GM21381 (cell line): ENCODE results near the gene TRIM71.
A peak's percentile ranks its signal among the peaks of the same experiment; 100 is the strongest.

Source experiments
- ATAC-seq: cut with Tn5 transposase; IDR thresholded peaks from one replicate; pipeline ENCODE4 v1.9.1; 2021; ENCODE audit warnings: mild to moderate bottlenecking, moderate library complexity; ENCODE audit not compliant: unreplicated experiment

Gene TRIM71

DNA sequence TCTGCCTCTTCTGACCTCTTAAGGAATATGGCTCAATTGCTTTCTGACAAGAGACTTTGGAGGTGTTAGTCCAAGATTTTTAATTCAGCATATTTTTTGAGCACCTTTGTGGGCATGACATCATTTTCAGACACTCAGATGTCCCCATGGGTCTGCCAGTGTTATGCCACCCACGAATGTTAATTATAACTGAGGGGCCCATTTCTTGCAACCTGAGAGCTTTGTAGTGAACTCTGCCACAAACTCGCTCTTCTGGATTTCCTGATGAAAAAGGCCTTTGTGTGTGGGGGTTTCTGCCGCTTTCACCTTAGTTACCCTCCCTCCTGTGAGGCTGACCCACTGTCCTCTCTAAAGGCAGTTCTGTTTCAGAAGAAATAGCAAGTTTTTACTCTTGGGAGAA, 69.1 kb downstream of the TRIM71 start:
- ATAC-seq, result no peak

DNA sequence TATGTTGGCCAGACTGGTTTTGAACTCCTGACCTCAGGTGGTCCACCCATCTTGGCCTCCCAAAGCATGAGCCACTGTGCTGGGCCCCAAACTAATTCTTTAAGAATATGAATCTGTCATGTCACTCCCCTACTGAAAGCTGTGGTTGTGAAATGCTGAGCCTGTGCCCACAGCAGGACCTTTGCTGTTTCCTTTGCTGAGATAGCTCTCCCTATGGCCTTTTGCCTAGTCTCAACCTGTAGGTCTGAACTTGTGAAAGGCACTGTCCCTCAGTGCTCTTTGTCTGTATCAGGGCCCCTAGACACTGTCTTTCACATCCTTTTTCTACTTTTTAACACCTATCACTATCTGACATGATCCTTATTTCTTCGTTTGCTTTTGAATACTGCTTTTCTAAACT, 70.9 kb downstream of the TRIM71 start:
- ATAC-seq, result peak; percentile 97

DNA sequence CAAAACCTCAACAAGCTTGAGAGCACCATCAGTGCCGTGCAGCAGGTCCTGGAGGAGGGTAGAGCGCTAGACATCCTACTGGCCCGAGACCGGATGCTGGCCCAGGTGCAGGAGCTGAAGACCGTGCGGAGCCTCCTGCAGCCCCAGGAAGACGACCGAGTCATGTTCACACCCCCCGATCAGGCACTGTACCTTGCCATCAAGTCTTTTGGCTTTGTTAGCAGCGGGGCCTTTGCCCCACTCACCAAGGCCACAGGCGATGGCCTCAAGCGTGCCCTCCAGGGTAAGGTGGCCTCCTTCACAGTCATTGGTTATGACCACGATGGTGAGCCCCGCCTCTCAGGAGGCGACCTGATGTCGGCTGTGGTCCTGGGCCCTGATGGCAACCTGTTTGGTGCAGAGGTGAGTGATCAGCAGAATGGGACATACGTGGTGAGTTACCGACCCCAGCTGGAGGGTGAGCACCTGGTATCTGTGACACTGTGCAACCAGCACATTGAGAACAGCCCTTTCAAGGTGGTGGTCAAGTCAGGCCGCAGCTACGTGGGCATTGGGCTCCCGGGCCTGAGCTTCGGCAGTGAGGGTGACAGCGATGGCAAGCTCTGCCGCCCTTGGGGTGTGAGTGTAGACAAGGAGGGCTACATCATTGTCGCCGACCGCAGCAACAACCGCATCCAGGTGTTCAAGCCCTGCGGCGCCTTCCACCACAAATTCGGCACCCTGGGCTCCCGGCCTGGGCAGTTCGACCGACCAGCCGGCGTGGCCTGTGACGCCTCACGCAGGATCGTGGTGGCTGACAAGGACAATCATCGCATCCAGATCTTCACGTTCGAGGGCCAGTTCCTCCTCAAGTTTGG, 72.9 kb downstream of the TRIM71 start:
- no peak for ATAC-seq

DNA sequence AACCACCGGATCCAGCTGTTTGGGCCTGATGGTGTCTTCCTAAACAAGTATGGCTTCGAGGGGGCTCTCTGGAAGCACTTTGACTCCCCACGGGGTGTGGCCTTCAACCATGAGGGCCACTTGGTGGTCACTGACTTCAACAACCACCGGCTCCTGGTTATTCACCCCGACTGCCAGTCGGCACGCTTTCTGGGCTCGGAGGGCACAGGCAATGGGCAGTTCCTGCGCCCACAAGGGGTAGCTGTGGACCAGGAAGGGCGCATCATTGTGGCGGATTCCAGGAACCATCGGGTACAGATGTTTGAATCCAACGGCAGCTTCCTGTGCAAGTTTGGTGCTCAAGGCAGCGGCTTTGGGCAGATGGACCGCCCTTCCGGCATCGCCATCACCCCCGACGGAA, 73.6 kb downstream of the TRIM71 start:
- ATAC-seq, result no peak

DNA sequence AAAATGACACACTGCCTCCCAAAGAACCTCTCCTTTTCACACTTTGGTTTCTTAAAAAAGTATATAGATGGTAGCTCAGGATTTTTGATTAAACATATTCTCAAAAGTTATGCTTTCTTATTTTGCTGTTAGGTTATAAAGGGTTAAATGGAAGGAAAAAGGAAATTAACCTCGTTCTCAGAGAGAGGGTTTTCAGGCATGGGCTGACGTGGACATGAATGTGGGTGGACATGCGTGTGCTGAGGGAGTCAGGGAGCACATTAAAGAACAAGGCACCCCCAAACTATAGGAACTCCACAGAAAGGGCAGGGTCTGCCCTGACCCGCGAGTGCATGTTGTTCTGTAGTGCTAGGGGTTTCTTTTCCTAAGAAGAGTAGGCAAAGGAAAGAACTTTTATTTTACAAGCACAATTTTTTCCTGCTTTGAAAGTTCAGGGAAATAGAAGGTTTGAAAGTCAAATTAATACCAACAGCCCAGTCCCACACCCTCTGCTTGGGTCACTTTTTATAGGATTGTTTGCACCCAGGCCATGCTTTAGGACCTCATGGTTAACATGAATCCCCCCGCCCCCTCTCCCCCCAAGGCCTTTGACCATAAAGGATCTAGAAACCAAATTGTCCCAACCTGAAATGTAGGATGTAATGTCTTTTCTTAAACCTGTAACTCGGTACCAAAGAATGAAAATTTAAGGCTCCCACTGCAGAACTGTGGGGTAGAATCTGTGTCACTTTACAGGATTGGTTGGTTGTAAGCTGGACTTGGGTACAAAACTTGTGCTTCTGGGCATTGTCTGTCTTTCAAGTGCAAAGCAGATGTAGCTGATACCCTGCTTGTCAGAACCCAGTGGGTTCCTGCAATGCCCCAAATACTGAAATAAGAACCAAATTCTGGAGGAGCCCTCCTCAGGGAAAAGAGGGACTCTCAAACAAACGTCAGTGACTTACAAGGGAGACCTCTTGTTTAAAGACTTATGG, 75.1 kb downstream of the TRIM71 start:
- ATAC-seq, result no peak

DNA sequence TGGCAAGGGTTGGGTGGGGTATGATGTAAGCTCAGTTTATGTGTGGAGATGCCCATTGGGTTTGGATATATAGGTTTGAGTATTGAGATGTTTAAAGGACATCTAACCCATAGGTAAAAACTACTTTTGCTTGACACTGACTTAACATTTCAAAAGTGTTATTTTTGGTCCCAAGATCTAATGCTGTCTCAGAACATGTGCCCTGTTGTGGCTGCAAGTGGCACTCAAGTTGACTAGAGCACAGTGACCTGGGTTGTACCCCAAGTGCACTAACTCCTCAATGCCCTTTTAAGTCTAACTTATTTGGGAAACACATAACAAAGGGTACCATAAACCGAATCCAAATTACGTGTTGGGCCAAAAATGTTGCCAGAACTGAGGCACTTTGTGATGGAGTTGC, 77.2 kb downstream of the TRIM71 start:
- no peak for ATAC-seq

DNA sequence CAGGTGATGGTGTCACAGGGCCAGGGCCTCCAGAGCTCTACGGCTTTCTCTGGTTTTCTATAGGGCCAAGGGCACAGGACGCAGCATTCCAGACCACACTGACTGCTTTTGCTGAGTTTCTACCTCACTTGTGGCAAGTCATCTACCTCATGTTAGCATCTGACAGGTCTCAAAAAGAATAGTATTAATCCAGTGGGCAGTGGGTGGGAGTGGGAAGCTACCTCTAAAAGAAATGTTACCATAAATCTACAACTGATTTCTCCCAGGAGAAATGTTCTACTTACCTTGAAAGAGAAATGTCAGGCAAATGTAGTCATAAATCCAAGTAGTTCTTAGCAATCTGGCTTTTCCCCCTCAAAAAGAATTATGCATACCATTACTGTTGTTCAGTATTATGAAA, 77.9 kb downstream of the TRIM71 start:
- no peak for ATAC-seq

DNA sequence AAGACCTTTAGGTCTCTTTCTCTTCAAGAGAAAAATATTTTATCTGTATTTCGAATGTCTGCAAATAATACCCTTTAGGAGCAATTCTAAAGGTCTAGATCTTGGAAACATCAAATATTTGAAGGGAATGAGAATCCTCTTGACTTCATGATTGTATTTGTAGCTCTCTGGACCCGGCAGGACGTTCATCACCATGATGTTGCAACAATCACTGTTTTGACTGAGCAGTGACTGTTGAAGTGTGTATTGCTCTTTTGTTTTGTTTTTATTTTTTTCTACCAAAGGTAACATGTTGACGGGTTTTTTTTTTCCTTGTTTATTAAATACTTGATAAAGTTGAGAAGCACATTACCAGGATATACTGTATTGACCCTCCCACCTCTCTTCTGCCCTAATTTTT, 78.3 kb downstream of the TRIM71 start:
- ATAC-seq, result no peak

DNA sequence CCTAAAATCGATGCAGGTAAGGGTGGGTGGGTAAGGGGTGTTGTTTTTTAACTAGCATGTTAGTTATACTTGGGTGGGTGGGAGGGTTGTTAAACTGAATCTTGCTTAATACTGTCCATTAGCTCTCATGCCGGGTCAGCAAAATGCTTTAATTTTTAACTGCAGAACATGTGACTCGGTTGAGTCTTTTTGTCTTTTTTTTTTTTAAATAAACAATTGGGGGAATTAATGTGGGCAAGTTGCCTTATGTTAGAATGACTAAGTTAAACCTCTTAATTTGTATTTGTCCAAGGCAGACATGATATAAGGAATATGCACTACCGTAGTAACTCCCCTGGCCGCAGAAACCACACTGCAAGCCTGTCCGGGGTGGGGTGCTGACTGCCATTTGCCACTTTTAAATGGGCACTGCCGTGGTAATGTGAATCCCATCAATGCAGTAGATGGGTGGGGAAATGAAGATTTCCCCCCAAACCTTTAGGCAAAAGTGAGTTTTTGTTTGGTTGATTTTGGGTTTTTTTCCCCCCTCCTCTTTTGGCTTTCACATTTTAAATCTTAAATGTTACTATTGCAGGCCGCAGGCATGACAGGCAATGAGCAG, 79.3 kb downstream of the TRIM71 start:
- ATAC-seq, result no peak

DNA sequence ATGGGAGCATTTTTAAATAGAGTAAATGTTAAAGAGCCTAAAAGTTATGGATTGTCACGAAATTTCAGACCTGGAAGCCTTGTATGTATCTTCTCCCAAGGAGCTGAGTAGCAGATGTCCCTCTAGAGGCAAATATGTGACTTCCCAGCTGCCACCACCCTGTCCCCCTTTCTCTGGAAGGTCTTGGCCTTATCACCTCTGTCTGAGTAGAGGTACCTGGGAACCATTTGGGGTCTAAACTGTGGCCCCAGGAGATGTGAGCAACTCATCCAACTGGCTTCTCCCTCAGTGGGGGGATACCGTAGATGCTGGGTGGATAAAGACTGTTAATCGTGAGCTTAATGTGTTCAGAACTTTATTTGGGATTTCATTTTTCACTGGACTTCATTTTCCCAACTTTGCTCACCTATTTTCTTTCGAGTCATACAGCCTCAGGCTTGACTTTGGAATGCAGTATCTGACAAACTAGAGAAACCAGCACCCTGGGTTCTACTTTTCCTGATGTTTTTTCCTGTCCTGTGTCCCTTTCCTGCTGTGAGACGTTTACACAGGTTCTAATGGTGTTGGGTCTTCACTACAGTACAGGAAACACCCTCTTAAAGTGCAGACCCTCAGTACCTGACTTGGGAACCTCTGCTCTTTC, 80.3 kb downstream of the TRIM71 start:
- ATAC-seq, result no peak

DNA sequence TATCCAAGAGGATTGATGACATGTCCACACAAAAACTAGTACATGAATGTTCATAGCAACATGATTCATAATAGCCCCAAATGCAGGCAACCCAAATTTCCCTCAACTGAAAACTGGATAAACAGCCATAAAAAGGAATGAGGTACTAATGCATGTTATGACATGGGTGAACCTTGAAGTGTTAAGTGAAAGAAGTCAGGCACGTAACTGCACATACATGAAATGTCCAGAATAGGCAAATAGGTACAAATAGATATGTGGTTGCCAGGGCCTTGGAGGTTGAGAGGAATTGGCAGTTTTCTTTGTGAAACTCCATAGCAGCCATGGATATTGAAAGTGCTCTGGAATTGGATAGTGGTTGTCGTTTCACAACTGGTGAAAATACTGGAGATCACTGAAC, 81.5 kb downstream of the TRIM71 start:
- no peak for ATAC-seq

DNA sequence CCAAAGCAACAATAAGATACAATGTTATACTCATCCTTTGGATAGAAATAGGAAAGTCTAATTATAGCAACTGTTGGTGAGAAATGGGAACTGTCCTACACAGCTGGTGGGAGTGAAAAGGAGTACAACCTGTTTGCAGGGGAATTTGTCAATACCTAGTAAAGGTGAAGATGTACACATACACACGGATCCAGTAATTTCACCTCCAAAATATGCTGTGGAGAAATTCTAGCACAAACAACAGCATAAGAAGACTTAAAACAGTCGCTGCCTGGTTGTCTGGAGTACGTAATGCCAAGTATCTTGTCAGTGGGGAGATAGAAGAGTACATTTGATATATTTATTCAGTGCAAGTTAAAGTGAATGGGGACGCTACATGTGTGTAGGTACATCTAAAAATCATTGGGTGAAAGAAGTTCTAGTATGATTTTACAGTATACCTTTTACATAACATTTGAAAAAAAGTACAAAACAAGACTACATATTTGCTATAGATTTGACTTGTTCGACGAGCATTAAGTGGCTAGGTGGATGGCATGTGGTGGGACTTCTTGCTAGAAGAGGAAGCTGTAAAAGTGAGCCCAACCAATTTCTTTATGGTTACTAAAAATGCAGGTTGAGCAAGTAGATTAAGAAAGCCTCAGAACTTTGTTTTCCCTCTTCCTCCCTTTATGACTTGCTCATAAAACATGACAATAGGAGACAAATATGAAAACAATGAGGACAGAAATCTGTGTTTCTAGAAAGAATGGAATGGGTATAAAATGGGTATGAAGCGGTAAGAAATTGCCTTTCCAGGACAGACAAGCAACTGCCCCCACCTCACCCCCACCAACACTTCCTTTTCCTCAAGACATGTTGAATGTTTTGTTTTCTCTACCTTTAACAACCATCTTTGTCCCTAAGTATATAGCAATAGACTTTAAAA, 83.5 kb downstream of the TRIM71 start:
- ATAC-seq, result no peak

DNA sequence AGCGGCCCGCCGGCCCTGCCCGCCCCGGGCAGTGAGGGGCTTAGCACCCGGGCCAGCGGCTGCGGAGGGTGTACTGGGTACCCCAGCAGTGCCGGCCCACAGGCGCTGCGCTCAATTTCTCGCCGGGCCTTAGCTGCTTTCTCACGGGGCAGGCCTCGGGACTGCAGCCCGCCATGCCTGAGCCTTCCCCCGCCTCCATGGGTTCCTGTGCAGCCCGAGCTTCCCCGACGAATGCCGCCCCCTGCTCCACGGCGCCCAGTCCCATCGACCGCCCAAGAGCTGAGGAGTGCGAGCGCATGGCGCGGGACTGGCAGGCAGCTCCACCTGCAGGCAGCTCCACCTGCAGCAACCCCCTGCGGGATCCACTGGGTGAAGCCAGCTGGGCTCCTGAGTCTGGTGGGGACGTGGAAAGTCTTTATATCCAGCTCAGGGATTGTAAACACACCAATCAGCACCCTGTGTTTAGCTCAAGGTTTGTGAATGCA, 85.1 kb downstream of the TRIM71 start:
- peak; percentile 55 for ATAC-seq

DNA sequence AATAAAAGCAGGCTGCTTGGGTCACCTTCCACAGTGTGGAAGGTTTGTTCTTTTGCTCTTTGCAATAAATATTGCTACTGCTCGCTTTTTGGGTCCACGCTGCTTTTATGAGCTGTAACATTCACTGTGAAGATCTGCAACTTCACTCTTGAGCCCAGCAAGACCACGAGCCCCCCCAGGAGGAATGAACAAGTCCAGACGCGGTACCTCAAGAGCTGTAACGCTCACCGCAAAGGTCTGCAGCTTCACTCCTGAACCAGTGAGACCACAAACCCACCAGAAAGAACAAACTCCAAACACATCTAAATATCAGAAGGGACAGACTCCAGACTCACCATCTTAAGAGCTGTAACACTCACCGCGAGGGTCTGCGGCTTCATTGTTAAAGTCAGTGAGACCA, 86.2 kb downstream of the TRIM71 start:
- ATAC-seq, result no peak

DNA sequence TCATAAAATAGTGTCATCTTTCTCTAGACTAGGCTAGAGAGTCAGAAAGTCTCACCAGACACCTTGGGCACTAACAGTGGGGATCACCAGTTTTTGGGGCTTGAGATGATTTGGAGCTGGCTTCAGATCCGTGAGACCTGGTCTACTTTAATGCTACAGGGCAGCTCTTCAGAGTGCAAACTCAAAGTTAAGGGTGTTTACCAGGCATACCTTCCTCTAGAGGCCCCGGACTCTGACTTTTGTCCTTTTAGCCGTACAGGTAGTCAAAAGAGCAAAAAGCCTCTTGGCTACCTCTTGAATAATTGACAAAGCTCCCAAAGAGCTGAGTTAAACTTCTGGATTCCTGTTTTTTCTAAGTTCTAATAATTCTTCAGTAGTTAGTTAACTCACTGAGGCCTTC, 92.2 kb downstream of the TRIM71 start:
- no peak for ATAC-seq

DNA sequence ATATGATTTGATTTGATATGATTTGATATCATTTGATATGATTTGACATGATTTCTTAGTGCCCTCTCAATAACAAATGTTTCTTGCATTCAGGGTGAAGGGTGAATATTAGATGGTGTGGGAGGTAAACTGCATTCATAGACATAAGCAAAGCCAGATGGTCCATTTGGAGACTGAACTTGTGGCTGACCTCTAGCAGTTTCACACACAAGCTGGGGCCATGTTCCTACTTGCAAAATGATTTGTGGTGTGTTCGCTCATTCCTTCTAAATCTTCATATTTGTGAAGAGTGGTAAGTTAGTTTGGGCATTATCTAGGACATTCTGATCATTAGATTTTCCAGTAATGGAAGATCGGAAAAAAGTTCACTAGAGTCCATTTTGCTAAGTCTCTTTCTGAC, 93.2 kb downstream of the TRIM71 start:
- ATAC-seq, result no peak

DNA sequence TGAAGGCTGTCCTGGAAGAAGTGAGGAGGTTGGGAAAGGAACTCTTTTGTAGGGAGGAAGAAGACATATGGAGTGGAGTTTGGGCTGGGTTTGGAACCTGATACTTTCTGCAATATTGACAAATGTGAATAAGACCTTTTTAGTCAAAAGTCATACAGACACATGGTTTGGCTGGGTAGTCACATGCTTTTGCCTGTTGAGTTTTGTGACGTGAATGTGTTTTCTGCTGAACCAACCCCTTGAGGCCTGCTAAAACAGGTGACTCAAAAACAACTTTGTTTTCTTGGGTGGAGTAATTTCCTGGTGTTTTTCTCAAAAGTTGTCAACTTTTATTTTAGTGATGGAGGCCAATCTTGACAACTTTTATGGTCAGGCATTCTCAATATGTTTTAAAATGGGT, 94.2 kb downstream of the TRIM71 start:
- no peak for ATAC-seq

DNA sequence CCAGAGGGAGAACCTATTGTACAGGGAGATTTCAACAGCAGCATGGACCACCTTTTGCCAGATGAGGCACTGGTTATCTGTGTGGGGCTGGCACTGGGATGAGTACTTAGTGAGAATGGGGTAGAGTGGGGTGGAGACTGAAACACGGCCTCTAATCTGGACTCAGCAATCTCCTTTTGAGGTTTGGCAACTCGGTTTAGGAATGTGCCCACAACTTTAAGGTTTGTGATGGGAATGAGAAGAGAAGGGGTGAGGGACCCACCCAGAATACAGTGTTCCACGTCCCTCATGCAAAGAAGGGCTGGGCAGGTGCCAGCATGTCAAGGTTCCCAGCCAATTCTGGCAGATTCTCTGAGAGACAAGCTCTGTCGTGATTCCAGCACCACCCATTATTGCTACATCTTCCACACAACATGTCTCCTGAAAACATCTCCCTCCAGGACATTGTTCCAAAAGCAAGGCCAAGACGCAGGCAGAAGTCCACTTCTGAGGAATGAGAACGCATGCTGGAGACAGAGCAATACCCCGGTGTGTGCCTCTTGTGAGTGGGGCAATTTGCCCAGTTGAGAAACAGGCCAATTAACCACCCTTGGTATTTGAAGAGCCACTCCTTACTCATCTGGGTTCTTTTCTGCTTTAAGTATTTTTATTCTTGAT, 96.1 kb downstream of the TRIM71 start:
- ATAC-seq, result no peak

DNA sequence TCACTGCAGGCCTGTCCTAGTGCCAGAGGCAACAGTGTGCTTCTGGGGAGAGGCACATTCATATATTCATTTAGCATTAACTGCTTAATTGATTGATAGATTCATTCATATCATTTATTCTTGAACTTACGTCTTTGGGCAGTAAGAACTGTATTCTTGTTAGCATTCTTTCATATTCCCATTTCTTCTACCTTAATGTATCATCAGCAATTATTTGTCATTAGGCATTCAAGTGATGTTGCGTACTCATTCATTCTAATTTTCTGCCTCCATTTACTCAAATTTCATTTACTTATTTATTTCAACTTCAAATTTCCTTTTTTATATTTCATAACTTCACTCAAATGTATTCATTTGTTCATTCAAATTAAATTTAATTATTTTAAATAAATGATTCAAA, 102.1 kb downstream of the TRIM71 start:
- ATAC-seq, result no peak
